ENCODE data around the gene ZNF79. TPM values are rescaled to one million over a fixed set of nuclear protein-coding genes. Genes with fewer than 3 reads are reported as not detected.

ZNF79 gene
- total and polyA plus RNA-seq, 9 donors, result 3.9 to 12.3 (median 10.5) TPM

- Histone ChIP-seq H3K36me3 (no peaks in the 10 kb centered on the region), H3K27ac (no peak overlapping the region), H3K4me1 (ENCODE audit: insufficient read depth) (no peaks in the 10 kb centered on the region), H3K9me3 (no peaks in the 10 kb centered on the region), H3K4me3 (no peak overlapping the region), H3K27me3 (no peaks in the 10 kb centered on the region)
- 91 to 94% (median 93%) methylated on average over 9 of the region's 9 CpGs for WGBS, 3 donors
- no peak for DNase-seq
- TF ChIP-seq POLR2A (IDR thresholded peaks at IDR 0.05) (no peak), CTCF (IDR thresholded peaks at IDR 0.05) (no peak), EP300 (IDR thresholded peaks at IDR 0.05) (no peak)
- intact Hi-C loops (cut with DNase I), result no loop called here
These were observed 14.2 kb downstream of the ZNF79 start for GRCh38 chr9:127438394-127438793.

GRCh38 chr9:127444283-127444920, 20.2 kb downstream of the ZNF79 start:
- TF ChIP-seq CTCF (IDR thresholded peaks at IDR 0.05), result no peak
- TF ChIP-seq EP300 (IDR thresholded peaks at IDR 0.05), result no peak
- TF ChIP-seq POLR2A (IDR thresholded peaks at IDR 0.05), result no peak
- Histone ChIP-seq H3K27ac (no peak overlapping the region), H3K9me3 (no peaks in the 10 kb centered on the region), H3K4me1 (ENCODE audit: insufficient read depth) (peaks cover 2% of the 10 kb centered on the region), H3K27me3 (no peaks in the 10 kb centered on the region), H3K4me3 (no peak overlapping the region), H3K36me3 (no peaks in the 10 kb centered on the region)
- 84 to 95% (median 94%) methylated on average over 17 of the region's 17 CpGs for WGBS, 3 donors
- DNase-seq, result no peak
- intact Hi-C loops (cut with DNase I), result loop anchor here in 1 of 4 donors (10.0 kb wide), 1 partner anchor 50 kb away; the partner anchor contains the start of gene SLC2A8

- H3K27ac ChIP-seq, result no peak overlapping the region
- H3K9me3 ChIP-seq, result no peaks in the 10 kb centered on the region
- no peak overlapping the region for H3K4me3 ChIP-seq
- 90 to 92% (median 90%) methylated on average over 15 of the region's 15 CpGs for WGBS, 3 donors
- no peaks in the 10 kb centered on the region for H3K36me3 ChIP-seq
- intact Hi-C loops (cut with DNase I), result loop anchor here in 1 of 4 donors (10.0 kb wide), 1 partner anchor 50 kb away; the partner anchor contains the start of gene SLC2A8
- DNase-seq, result no peak
- peaks cover 6% of the 10 kb centered on the region for H3K4me1 ChIP-seq (ENCODE audit: insufficient read depth)
- no peaks in the 10 kb centered on the region for H3K27me3 ChIP-seq
- TF ChIP-seq EP300 (IDR thresholded peaks at IDR 0.05), result no peak
- no peak for TF ChIP-seq CTCF (IDR thresholded peaks at IDR 0.05)
- no peak for TF ChIP-seq POLR2A (IDR thresholded peaks at IDR 0.05)
These were observed 21.0 kb downstream of the ZNF79 start for GRCh38 chr9:127444921-127445850.

GRCh38 chr9:127445851-127446712, 21.9 kb downstream of the ZNF79 start:
- Histone ChIP-seq H3K27me3 (no peaks in the 10 kb centered on the region), H3K36me3 (no peaks in the 10 kb centered on the region), H3K9me3 (no peaks in the 10 kb centered on the region), H3K4me3 (no peak overlapping the region), H3K4me1 (ENCODE audit: insufficient read depth) (peaks cover 6% of the 10 kb centered on the region), H3K27ac (no peak overlapping the region)
- intact Hi-C loops (cut with DNase I), result loop anchor here in 1 of 4 donors (10.0 kb wide), 1 partner anchor 51 kb away; the partner anchor contains the start of gene SLC2A8
- no peak for TF ChIP-seq EP300 (IDR thresholded peaks at IDR 0.05)
- WGBS, 3 donors, result 78 to 83% (median 80%) methylated on average over 4 of the region's 4 CpGs
- no peak for DNase-seq
